Stimulated activated naive CD8-positive, alpha-beta T cell treated with anti-CD3 and anti-CD28 coated beads, Interleukin-15, Interleukin-2, amounts not matched to agents 100 ng/mL and 50 ng/mL, for 24 hours (primary cell): ENCODE results near the gene CD1C.
"Not testable (repeated sequence)": the region's sequence is repeated elsewhere in the genome, so short reads cannot be mapped to it uniquely, and the experiment has no call there.

Source experiments
- H3K27ac Mint-ChIP-seq: one replicate; pipeline ENCODE4 v1.8.0; 2021; ENCODE audit warnings: mild to moderate bottlenecking, mixed read lengths
- H3K27me3 Mint-ChIP-seq: one replicate; pipeline ENCODE4 v1.8.0; 2021; ENCODE audit warnings: mixed read lengths
- H3K36me3 Mint-ChIP-seq: one replicate; pipeline ENCODE4 v1.8.0; 2021; ENCODE audit warnings: low read depth, mixed read lengths
- H3K4me1 Mint-ChIP-seq: one replicate; pipeline ENCODE4 v1.8.0; 2021; ENCODE audit warnings: low read depth, mixed read lengths
- H3K4me3 Mint-ChIP-seq: one replicate; pipeline ENCODE4 v1.8.0; 2021; ENCODE audit warnings: mild to moderate bottlenecking, mixed read lengths
- H3K9me3 Mint-ChIP-seq: one replicate; pipeline ENCODE4 v1.8.0; 2021; ENCODE audit warnings: mixed read lengths

The CD1C gene

GRCh38 chr1:158289811-158290210, at the start of gene CD1C:
TSS of gene CD1C (plus strand) at chr1:158289923. CDS start at chr1:158290065, 142 bp downstream.
- no peak within 1 kb of the TSS for H3K4me3 Mint-ChIP-seq
- H3K27me3 Mint-ChIP-seq, result peaks cover 8% of the 10 kb centered on the region
- no peaks in the 10 kb centered on the region for H3K9me3 Mint-ChIP-seq
- H3K36me3 Mint-ChIP-seq, result no peaks in the 10 kb centered on the region
- peaks cover 30% of the 10 kb centered on the region for H3K4me1 Mint-ChIP-seq
- no peak within 1 kb of the TSS for H3K27ac Mint-ChIP-seq

DNA sequence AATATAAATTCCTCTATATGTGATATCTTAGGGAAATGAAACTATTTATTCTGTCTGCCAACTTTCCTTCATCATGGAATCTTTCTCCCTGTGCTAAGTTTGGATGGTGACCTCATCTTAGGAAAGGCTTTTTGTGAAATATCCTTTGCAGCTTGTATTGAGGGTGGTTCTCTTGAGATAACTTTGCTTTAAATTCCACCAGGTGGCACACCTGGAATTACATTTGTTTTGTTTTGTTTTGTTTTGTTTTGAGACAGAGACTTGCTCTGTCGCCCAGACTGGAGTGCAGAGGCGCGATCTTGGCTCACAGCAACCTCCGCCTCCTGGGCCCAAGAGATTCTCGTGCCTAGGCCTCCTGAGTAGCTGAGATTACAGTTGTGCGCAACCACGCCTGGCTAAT, 43.1 kb upstream of the CD1C start:
- no peaks in the 10 kb centered on the region for H3K9me3 Mint-ChIP-seq
- peaks cover 49% of the 10 kb centered on the region for H3K27me3 Mint-ChIP-seq
- H3K27ac Mint-ChIP-seq, result no peak overlapping the region
- H3K4me1 Mint-ChIP-seq, result peaks cover 32% of the 10 kb centered on the region
- H3K4me3 Mint-ChIP-seq, result no peak overlapping the region
- no peaks in the 10 kb centered on the region for H3K36me3 Mint-ChIP-seq

DNA sequence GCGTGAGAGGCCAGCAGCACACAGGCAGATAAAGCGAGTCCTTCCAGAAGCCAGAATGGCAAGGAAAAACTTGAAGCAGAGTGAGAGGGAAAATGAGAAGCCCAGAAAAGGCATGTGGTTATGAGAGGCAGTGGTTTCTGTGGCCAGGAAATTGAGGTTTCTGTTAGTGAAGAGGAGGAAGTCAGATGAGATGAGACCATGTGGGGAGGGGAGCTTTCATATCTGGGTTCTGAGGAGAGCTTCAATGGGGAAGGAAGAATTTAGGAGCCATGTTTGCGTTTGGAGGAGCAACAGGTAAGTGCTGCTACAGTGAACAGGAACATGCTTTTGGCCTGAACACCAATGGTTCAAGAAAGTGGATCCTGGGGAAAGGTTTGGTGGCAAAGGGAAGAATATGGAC, 41.6 kb upstream of the CD1C start:
- no peaks in the 10 kb centered on the region for H3K9me3 Mint-ChIP-seq
- peak overlapping the region; percentile 70 for H3K27ac Mint-ChIP-seq
- H3K36me3 Mint-ChIP-seq, result no peaks in the 10 kb centered on the region
- H3K27me3 Mint-ChIP-seq, result peaks cover 50% of the 10 kb centered on the region
- peak overlapping the region; percentile 47 for H3K4me3 Mint-ChIP-seq
- peaks cover 32% of the 10 kb centered on the region for H3K4me1 Mint-ChIP-seq

DNA sequence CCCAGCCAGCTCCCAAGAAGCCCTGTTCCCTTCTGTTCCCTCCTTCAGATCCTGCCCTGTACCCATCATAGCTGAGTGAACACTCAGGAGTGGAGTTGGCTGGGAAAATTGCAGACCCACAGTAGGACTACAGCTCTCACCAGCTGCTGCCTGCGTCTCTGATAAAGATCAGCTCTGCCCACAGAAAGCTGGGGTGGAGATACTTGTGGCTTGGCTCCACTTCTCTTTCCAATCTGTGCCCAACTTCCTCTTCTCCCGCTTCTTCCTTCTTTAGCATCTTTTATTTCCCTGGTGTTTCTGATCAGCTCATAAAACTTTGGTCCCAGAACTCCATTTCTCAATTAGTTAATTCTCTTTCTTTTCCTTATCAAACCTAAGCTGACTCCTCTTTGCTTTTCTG, 41.0 kb upstream of the CD1C start:
- Mint-ChIP-seq H3K4me1 (peaks cover 32% of the 10 kb centered on the region), H3K27ac (peak overlapping the region; percentile 5), H3K4me3 (no peak overlapping the region), H3K9me3 (no peaks in the 10 kb centered on the region), H3K36me3 (no peaks in the 10 kb centered on the region), H3K27me3 (peaks cover 46% of the 10 kb centered on the region)

DNA sequence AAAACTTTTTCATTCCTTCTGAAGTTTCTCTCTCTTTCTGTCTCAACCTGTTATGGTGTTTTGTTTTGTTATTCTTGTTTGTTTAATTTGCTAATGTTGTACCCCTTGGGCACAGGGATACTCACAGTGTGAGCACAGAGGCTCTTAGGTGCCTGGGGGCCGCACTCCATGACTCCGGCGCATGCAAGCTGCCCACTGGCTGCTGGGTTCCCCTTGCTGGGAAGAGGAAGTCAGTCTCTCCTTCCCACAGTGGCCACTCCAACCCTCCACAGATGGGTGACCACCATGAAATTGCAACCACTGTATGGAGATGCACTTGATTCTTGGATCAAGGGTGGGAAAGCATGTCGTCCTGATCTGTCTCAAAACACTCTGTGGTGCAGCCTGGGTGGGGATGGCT, 40.1 kb upstream of the CD1C start:
- peaks cover 39% of the 10 kb centered on the region for H3K27me3 Mint-ChIP-seq
- H3K36me3 Mint-ChIP-seq, result no peaks in the 10 kb centered on the region
- no peak overlapping the region for H3K4me3 Mint-ChIP-seq
- H3K9me3 Mint-ChIP-seq, result no peaks in the 10 kb centered on the region
- H3K27ac Mint-ChIP-seq, result no peak overlapping the region
- H3K4me1 Mint-ChIP-seq, result peaks cover 32% of the 10 kb centered on the region

GRCh38 chr1:158251163-158251562, 38.6 kb upstream of the CD1C start:
- H3K27me3 Mint-ChIP-seq, result peaks cover 33% of the 10 kb centered on the region
- H3K4me3 Mint-ChIP-seq, result no peak overlapping the region
- no peaks in the 10 kb centered on the region for H3K36me3 Mint-ChIP-seq
- no peak overlapping the region for H3K27ac Mint-ChIP-seq
- peaks cover 32% of the 10 kb centered on the region for H3K4me1 Mint-ChIP-seq
- no peaks in the 10 kb centered on the region for H3K9me3 Mint-ChIP-seq

DNA sequence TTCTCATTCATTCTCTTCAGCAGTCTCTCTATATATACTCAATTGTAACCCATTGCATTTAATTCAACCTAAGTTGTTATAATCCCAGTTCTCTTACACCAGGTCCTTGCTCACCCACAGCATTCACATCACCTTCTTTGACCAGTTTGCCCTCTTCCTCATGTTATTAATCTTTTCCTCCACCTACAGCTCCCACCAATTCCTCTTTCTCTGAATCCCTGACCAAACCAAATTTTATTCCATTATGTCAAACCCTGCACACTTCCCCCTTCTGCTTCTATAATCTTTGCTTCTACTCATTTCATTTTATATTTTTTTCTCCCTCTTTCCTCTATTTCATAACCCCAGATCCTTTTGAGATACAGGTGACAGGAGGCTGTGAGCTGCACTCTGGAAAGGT, 34.1 kb upstream of the CD1C start:
- no peaks in the 10 kb centered on the region for H3K36me3 Mint-ChIP-seq
- no peak overlapping the region for H3K4me3 Mint-ChIP-seq
- H3K4me1 Mint-ChIP-seq, result peaks cover 11% of the 10 kb centered on the region
- H3K9me3 Mint-ChIP-seq, result no peaks in the 10 kb centered on the region
- peaks cover 27% of the 10 kb centered on the region for H3K27me3 Mint-ChIP-seq
- no peak overlapping the region for H3K27ac Mint-ChIP-seq

DNA sequence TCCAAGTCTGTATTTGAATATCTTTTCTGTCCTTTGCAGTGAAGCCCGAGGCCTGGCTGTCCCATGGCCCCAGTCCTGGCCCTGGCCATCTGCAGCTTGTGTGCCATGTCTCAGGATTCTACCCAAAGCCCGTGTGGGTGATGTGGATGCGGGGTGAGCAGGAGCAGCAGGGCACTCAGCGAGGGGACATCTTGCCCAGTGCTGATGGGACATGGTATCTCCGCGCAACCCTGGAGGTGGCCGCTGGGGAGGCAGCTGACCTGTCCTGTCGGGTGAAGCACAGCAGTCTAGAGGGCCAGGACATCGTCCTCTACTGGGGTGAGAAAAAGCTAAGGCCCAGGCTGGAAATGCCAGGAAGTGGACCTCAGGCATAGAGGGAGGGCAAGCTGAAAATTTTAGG, 33.0 kb upstream of the CD1C start:
- H3K36me3 Mint-ChIP-seq, H3K4me1 Mint-ChIP-seq, H3K27ac Mint-ChIP-seq, H3K9me3 Mint-ChIP-seq, H3K4me3 Mint-ChIP-seq: not testable (repeated sequence)
- peaks cover 21% of the 10 kb centered on the region for H3K27me3 Mint-ChIP-seq

GRCh38 chr1:158257888-158258287, 31.8 kb upstream of the CD1C start:
- H3K36me3 Mint-ChIP-seq, result no peaks in the 10 kb centered on the region
- peaks cover 18% of the 10 kb centered on the region for H3K27me3 Mint-ChIP-seq
- no peak overlapping the region for H3K27ac Mint-ChIP-seq
- H3K4me1 Mint-ChIP-seq, result peaks cover 6% of the 10 kb centered on the region
- no peak overlapping the region for H3K4me3 Mint-ChIP-seq
- no peaks in the 10 kb centered on the region for H3K9me3 Mint-ChIP-seq

- H3K4me3 Mint-ChIP-seq, result no peak overlapping the region
- no peaks in the 10 kb centered on the region for H3K36me3 Mint-ChIP-seq
- peaks cover 16% of the 10 kb centered on the region for H3K27me3 Mint-ChIP-seq
- peaks cover 6% of the 10 kb centered on the region for H3K4me1 Mint-ChIP-seq
- no peaks in the 10 kb centered on the region for H3K9me3 Mint-ChIP-seq
- H3K27ac Mint-ChIP-seq, result no peak overlapping the region
Measured at GRCh38 chr1:158259117-158259516, 30.6 kb upstream of the CD1C start.

DNA sequence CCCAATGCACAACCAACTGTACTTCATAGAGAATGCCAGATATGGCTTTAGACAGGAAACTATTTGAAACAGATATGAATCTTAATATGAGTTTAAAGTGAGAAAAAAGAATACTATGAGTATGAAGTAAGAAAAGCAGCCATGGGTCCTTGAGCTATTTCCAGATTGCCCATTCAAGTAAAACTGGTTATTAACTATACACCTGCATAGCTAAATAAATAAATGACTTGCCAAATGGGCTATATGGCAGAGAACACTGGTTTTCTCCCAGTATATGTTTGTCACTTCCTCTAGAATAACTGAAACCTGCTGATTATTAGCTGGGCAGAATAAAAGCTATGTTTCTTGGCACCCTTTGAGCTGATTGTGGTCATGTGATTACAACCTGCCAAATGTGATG, 17.0 kb upstream of the CD1C start:
- Mint-ChIP-seq H3K27ac (no peak overlapping the region), H3K36me3 (no peaks in the 10 kb centered on the region), H3K27me3 (peaks cover 5% of the 10 kb centered on the region), H3K4me1 (peaks cover 8% of the 10 kb centered on the region), H3K4me3 (no peak overlapping the region), H3K9me3 (no peaks in the 10 kb centered on the region)

DNA sequence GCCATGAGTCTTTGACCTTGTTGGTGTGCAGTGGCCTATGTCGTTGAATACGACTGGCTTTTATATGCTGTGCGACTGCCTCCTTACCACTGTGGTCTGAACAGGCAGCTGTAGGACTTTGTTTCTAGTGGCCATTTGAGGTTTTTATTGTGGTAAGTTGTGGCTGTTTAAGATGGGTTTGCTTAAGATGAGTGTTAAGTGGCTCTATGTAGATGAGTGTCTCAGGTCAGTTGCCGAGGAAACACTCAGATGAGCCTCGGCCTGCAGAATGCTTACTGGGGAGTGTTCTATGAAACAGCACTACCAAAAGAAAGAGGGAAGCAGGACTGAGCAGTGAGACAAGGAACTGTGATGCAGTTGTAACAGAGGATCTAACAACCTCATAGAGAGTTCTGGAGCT, 14.9 kb upstream of the CD1C start:
- Mint-ChIP-seq H3K9me3 (no peaks in the 10 kb centered on the region), H3K27me3 (no peaks in the 10 kb centered on the region), H3K4me1 (peaks cover 8% of the 10 kb centered on the region), H3K27ac (no peak overlapping the region), H3K36me3 (no peaks in the 10 kb centered on the region), H3K4me3 (no peak overlapping the region)

DNA sequence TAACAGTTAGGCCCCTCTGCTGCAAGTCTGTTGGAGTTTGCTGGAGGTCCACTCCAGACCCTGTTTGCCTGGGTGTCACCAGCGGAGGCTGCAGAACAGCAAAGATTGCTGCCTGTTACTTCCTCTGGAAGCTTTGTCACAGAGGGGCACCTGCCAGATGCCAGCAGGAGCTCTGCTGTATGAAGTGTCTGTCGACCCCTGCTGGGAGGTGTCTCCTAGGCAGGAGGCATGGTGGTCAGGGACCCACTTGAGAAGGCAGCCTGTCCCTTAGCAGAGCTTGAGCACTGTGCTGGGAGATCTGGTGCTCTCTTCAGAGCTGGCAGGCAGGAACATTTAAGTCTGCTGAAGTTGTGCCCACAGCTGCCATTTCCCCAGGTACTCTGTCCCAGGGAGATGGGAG, 7.3 kb upstream of the CD1C start:
- not testable (repeated sequence) for H3K27ac Mint-ChIP-seq, H3K36me3 Mint-ChIP-seq, H3K4me3 Mint-ChIP-seq, H3K9me3 Mint-ChIP-seq
- peaks cover 18% of the 10 kb centered on the region for H3K27me3 Mint-ChIP-seq
- H3K4me1 Mint-ChIP-seq, result peaks cover 37% of the 10 kb centered on the region

GRCh38 chr1:158283965-158284364, 5.8 kb upstream of the CD1C start:
- Mint-ChIP-seq H3K27ac (peak overlapping the region; percentile 50), H3K4me3 (no peak overlapping the region), H3K4me1 (peaks cover 44% of the 10 kb centered on the region), H3K36me3 (no peaks in the 10 kb centered on the region), H3K27me3 (peaks cover 22% of the 10 kb centered on the region), H3K9me3 (peaks cover 6% of the 10 kb centered on the region)

DNA sequence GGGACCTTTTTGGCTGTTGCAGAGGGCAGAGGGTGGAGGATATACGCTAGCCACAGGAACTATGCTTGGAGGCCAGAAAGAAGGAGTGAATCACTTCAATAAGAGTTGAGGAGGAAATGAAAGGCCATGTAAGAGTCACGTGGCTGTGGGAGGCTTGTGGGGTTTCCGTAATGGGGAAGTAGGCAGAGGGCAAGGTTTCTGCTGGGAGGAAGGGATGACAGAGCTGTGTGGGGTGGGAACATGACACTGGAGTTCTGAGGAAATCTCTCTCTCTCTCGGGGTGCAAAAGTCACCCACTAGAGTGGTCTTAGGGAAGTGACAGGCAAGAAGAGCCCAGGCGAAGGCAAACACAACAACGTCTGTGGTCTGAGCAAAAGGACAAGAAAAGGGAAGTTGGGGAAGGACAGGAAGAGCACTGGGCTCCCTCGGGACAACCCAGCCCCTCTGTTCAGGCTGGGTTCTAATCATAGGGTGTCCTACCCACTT, 3.9 kb upstream of the CD1C start:
- Mint-ChIP-seq H3K36me3 (no peaks in the 10 kb centered on the region), H3K4me3 (peak overlapping the region; percentile 70), H3K27ac (peak overlapping the region; percentile 93), H3K9me3 (peaks cover 6% of the 10 kb centered on the region), H3K27me3 (peaks cover 22% of the 10 kb centered on the region), H3K4me1 (peaks cover 44% of the 10 kb centered on the region)

GRCh38 chr1:158286487-158286886, 3.2 kb upstream of the CD1C start:
- Mint-ChIP-seq H3K36me3 (no peaks in the 10 kb centered on the region), H3K27me3 (peaks cover 21% of the 10 kb centered on the region), H3K4me1 (peaks cover 44% of the 10 kb centered on the region), H3K9me3 (peaks cover 4% of the 10 kb centered on the region), H3K27ac (peak overlapping the region; percentile 93), H3K4me3 (peak overlapping the region; percentile 52)
